22Rv1 (cell line): ENCODE data around the gene CNGB1.

Experiments
- H3K27ac ChIP-seq: fragments of 450-650 bp; 2 replicates; pipeline ENCODE4 v1.5.1; 2017
- CTCF ChIP-seq: fragments of 450-650 bp; IDR thresholded peaks from 2 replicates; pipeline ENCODE4 v1.5.1; 2017; ENCODE audit warnings: mild to moderate bottlenecking
- ZFX ChIP-seq: fragments of 450-650 bp; IDR thresholded peaks from 2 replicates; pipeline ENCODE4 v1.6.1; 2017; ENCODE audit warnings: antibody characterized with exemption, borderline replicate concordance

CNGB1 gene

GRCh38 chr16:57970970-57971369 lies at the start of gene CNGB1:
Gene CNGB1, minus strand, starts transcription at chr16:57971128. Its CDS starts 3,842 bp downstream, at chr16:57967286.
- no peak for TF ChIP-seq ZFX
- TF ChIP-seq CTCF, result no peak
- no peak within 1 kb of the TSS for H3K27ac ChIP-seq

GRCh38 chr16:58019866-58020538 lies 49.1 kb upstream of the CNGB1 start:
- TF ChIP-seq ZFX, result no peak
- TF ChIP-seq CTCF, result no peak
- H3K27ac ChIP-seq, result no peak overlapping the region

GRCh38 chr16:58018803-58019202 lies 47.9 kb upstream of the CNGB1 start:
- H3K27ac ChIP-seq, result no peak overlapping the region
- TF ChIP-seq ZFX (no peak), CTCF (no peak; the same call in 1 of the 2 replicates)

GRCh38 chr16:58016840-58017446 lies 46.0 kb upstream of the CNGB1 start:
- TF ChIP-seq CTCF, result no peak
- TF ChIP-seq ZFX, result no peak

GRCh38 chr16:58013201-58013956 lies 42.5 kb upstream of the CNGB1 start:
- TF ChIP-seq ZFX, result no peak
- TF ChIP-seq CTCF, result no peak
- no peak overlapping the region for H3K27ac ChIP-seq

More at GRCh38 chr16:58016840-58017446, 46.0 kb upstream of the CNGB1 start:
- H3K27ac ChIP-seq, result no peak overlapping the region

- no peak overlapping the region for H3K27ac ChIP-seq
- no peak for TF ChIP-seq CTCF
- no peak for TF ChIP-seq ZFX
Measured at GRCh38 chr16:58012481-58012880, 41.6 kb upstream of the CNGB1 start.

GRCh38 chr16:58011652-58012051 lies 40.7 kb upstream of the CNGB1 start:
- TF ChIP-seq CTCF (no peak), ZFX (no peak)
- no peak overlapping the region for H3K27ac ChIP-seq
